ENCODE data around the gene GPR153.

Gene GPR153

GRCh38 chr1:6198646-6199297 is 62.1 kb downstream of the GPR153 start:
- H3K36me3 ChIP-seq (replicated peaks in 1 of 2; ENCODE audit: control insufficient read depth in 2 of 2, insufficient read depth in 2 of 2, low read length in 2 of 2) = peaks cover 18 to 43% of the 10 kb centered on the region in 2 donors
- H3K27ac ChIP-seq (replicated peaks; ENCODE audit: low read length) = no peak overlapping the region
- no peak for DNase-seq (ENCODE audit: low spot score)
- no peak overlapping the region for H2BK120ac ChIP-seq (ENCODE audit: low read depth, low read length)
- H3K4ac ChIP-seq (ENCODE audit: low read length) = peak overlapping the region; percentile 78
- WGBS, 2 donors (ENCODE audit: extremely low coverage in 2 of 2, insufficient read length in 2 of 2, insufficient replicate concordance in 1 of 2) = no CpG with 5 or more reads among the region's 31 CpGs
- peak overlapping the region; percentile 94 to 98 for H3K4me3 ChIP-seq (ENCODE audit: low read length in 2 of 2)
- H2BK12ac ChIP-seq (ENCODE audit: low read length) = no peak overlapping the region
- H3K4me1 ChIP-seq (ENCODE audit: control insufficient read depth in 2 of 2, insufficient read depth in 1 of 2, low read depth in 1 of 2, low read length in 2 of 2) = peaks cover 6 to 14% of the 10 kb centered on the region in 2 donors
- peak overlapping the region; percentile 96 for H3K14ac ChIP-seq (ENCODE audit: low read length)
- H2AK5ac ChIP-seq (ENCODE audit: low read depth, low read length) = peak overlapping the region; percentile 94
- peak overlapping the region; percentile 100 for H3K9ac ChIP-seq (ENCODE audit: low read depth, low read length, poor library complexity)
- H3K23ac ChIP-seq (ENCODE audit: low read depth, low read length, poor library complexity) = peak overlapping the region; percentile 100
- H2AFZ ChIP-seq (ENCODE audit: low read length) = peak overlapping the region; percentile 70
- peak overlapping the region; percentile 62 for H3K4me2 ChIP-seq (ENCODE audit: insufficient read depth, low read length, poor library complexity, severe bottlenecking)
- peak overlapping the region; percentile 61 for H2BK5ac ChIP-seq (ENCODE audit: low read length)
- peaks cover 8% of the 10 kb centered on the region for H3K79me1 ChIP-seq (ENCODE audit: low read depth, low read length)
- no peak overlapping the region for H4K8ac ChIP-seq (ENCODE audit: low read depth, low read length)
- peak overlapping the region; percentile 97 for H3K18ac ChIP-seq (ENCODE audit: low read length)
- H2BK15ac ChIP-seq (ENCODE audit: low read length) = no peak overlapping the region
- no peak overlapping the region for H4K91ac ChIP-seq (ENCODE audit: low read depth, low read length, poor library complexity)
- no peaks in the 10 kb centered on the region for H3K27me3 ChIP-seq (ENCODE audit: control insufficient read depth in 3 of 3, insufficient read depth in 3 of 3, low read depth in 1 of 3, low read length in 3 of 3)
- no peaks in the 10 kb centered on the region for H3K9me3 ChIP-seq (replicated peaks in 1 of 2; ENCODE audit: control insufficient read depth in 2 of 2, insufficient read depth in 1 of 2, low read depth in 1 of 2, low read length in 2 of 2)

GRCh38 chr1:6197746-6198427 is 63.0 kb downstream of the GPR153 start:
- no peaks in the 10 kb centered on the region for H3K27me3 ChIP-seq (ENCODE audit: control insufficient read depth in 3 of 3, insufficient read depth in 3 of 3, low read depth in 1 of 3, low read length in 3 of 3)
- H2BK120ac ChIP-seq (ENCODE audit: low read depth, low read length) = no peak overlapping the region
- H2AK5ac ChIP-seq (ENCODE audit: low read depth, low read length) = no peak overlapping the region

More at GRCh38 chr1:6197746-6198427, 63.0 kb downstream of the GPR153 start:
- Histone ChIP-seq H2BK5ac (ENCODE audit: low read length) (no peak overlapping the region), H2BK15ac (ENCODE audit: low read length) (no peak overlapping the region), H4K8ac (ENCODE audit: low read depth, low read length) (no peak overlapping the region), H3K23ac (ENCODE audit: low read depth, low read length, poor library complexity) (no peak overlapping the region), H3K4me3 (ENCODE audit: low read length in 2 of 2) (peak overlapping the region in 1 of 2 donors; percentile 94), H4K91ac (ENCODE audit: low read depth, low read length, poor library complexity) (no peak overlapping the region), H3K4ac (ENCODE audit: low read length) (no peak overlapping the region), H2AFZ (ENCODE audit: low read length) (no peak overlapping the region), H3K27ac (replicated peaks; ENCODE audit: low read length) (no peak overlapping the region), H2BK12ac (ENCODE audit: low read length) (no peak overlapping the region), H3K14ac (ENCODE audit: low read length) (no peak overlapping the region), H3K9me3 (replicated peaks in 1 of 2; ENCODE audit: control insufficient read depth in 2 of 2, insufficient read depth in 1 of 2, low read depth in 1 of 2, low read length in 2 of 2) (no peaks in the 10 kb centered on the region), H3K18ac (ENCODE audit: low read length) (no peak overlapping the region), H3K36me3 (replicated peaks in 1 of 2; ENCODE audit: control insufficient read depth in 2 of 2, insufficient read depth in 2 of 2, low read length in 2 of 2) (peaks cover 25 to 51% of the 10 kb centered on the region in 2 donors), H3K4me1 (ENCODE audit: control insufficient read depth in 2 of 2, insufficient read depth in 1 of 2, low read depth in 1 of 2, low read length in 2 of 2) (peaks cover 6 to 14% of the 10 kb centered on the region in 2 donors), H3K9ac (ENCODE audit: low read depth, low read length, poor library complexity) (no peak overlapping the region), H3K4me2 (ENCODE audit: insufficient read depth, low read length, poor library complexity, severe bottlenecking) (no peak overlapping the region), H3K79me1 (ENCODE audit: low read depth, low read length) (peaks cover 8% of the 10 kb centered on the region)
- DNase-seq (ENCODE audit: low spot score) = no peak
- no CpG with 5 or more reads among the region's 6 CpGs for WGBS, 2 donors (ENCODE audit: extremely low coverage in 2 of 2, insufficient read length in 2 of 2, insufficient replicate concordance in 1 of 2)
